ENCODE results near the gene PKMYT1.

DNA sequence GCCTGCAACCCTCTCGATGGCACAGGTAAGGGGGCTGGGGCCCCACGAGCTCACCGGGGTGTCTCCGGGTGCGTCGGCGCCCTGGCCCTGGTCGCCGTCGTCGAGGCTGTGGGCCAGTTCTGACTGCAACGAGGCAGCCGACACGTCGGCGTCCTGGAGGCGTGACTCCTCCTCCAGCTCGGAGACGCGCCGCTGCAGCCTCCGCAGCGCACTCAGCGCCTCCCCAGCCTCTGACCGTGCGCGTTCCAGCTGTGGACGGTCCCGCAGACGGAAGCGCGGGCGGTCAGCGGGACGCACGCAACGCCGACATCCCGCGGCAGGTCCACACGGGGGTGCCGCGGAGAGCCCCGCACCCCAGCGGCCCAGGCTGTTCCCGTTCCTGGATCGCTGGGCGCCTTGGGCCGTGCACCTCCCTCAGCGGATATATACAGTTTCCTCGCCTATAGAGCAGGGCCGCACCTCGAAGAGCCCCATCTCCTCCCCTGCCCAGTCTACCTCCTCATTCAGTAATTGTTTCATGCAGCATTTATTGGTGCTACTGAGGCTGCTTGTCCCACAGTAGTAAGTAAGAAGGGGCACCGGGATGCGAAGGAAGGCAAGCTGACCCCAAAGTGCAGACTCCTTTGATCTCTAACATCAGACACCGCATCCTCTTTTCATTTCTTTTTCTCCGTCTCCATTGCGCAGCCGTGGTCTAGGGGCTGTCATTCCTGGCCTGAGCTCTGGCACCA, 49.4 kb upstream of the PKMYT1 start:
- TF ChIP-seq CTCF (IDR thresholded peaks at IDR 0.05; ENCODE audit: poor library complexity) (no peak), EZH2phosphoT487 (IDR thresholded peaks at IDR 0.05; ENCODE audit: low read depth, severe bottlenecking, unreplicated experiment) (no peak)

All from hepatocyte (in vitro differentiated cells).